ENCODE results near the gene RAPGEF4.

The RAPGEF4 gene

DNA sequence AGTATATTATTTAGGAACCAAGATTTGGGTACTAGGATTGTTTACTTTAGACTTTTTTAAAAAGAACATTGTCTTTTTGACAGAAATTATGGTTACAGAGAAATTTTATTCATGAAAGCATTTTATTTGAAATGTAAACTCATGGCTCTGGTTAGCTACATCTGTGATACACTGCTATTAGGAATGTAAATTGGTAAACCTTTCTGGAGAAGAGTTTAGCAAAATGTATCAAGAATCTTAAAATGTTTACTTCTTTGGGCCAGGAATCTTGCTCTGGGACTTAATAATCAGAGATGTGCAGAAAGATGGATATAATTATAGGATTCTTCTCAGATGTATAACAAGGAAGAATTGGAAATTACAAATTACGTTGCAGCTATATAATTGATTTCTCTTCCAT, 359.7 kb downstream of the RAPGEF4 start:
- DNase-seq (ENCODE audit: low spot score): no peak

- no peak for DNase-seq (ENCODE audit: low spot score)
Observed at GRCh38 chr2:173099271-173099670, 363.6 kb downstream of the RAPGEF4 start.

GRCh38 chr2:173099804-173100203, 364.2 kb downstream of the RAPGEF4 start:
- no peak for DNase-seq (ENCODE audit: low spot score)

DNA sequence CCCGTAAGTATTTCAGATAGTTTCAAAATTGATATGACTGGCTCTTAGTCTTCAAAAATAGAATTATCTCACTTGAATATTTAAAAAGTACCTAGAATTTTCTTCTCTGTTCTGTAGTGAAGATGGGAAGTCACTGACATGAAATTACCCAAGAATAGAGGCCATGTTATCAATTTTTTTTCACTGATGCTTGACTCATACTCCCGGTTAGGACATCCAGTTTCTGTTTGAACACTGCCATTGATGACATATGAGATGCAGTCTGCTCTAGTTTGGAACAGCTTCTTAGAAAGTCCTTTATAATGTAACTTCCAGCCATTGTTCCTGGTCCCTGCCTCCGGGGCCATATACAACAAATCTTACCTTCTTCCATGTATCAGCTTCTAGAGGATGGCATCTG, 366.0 kb downstream of the RAPGEF4 start:
- no peak for DNase-seq (ENCODE audit: low spot score)

All from left forelimb (tissue), 1 donor.